OCI-LY1 (cell line): ENCODE measurements around the gene DGKB.

ENCODE experiments used
- CTCF ChIP-seq: fragments of 200-600 bp; sonication (generic), shearing (Covaris generic); IDR thresholded peaks from 2 replicates; pipeline ENCODE4 v1.5.1; 2017; ENCODE audit warnings: mild to moderate bottlenecking, antibody characterized with exemption, low read length, moderate library complexity, mixed read lengths
- EZH2 ChIP-seq: fragments of 200-600 bp; sonication (generic), shearing (Covaris generic); IDR thresholded peaks from 2 replicates; pipeline ENCODE4 v1.8.0; 2017; ENCODE audit warnings: borderline replicate concordance, mixed run types, mild to moderate bottlenecking, antibody characterized with exemption, low read length, moderate library complexity, mixed read lengths

GRCh38 chr7:14339861-14340260 lies 562.7 kb downstream of the DGKB start:
- TF ChIP-seq CTCF (no peak), EZH2 (no peak)
